ENCODE measurements around the gene PITRM1.
"Not testable (repeated sequence)": the region's sequence is repeated elsewhere in the genome, so short reads cannot be mapped to it uniquely, and the experiment has no call there.

The PITRM1 gene

DNA sequence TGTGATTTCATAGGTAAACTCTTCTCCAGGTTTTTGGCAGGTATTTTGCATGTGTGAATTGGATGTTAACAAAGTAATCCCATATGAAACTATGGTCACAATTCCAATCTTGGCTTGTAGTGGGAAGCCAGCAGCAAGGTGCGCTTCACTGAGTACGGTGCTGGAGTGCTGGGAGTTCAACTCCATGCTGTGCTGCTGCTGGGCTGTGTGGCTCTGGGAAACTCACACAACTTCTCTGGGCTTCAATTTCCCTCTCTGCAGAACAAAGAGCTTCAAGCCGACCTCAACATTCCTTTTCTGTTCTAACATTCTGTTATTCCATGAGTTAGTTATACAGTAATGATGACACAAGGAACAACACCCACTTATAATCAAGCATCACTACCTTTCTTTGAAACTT is 18.2 kb upstream of the PITRM1 start:
- Histone ChIP-seq H3K4me3 (ENCODE audit: low read depth, low read length) (no peak overlapping the region), H3K36me3 (replicated peaks) (no peaks in the 10 kb centered on the region), H3K27me3 (replicated peaks) (no peaks in the 10 kb centered on the region), H3K27ac (no peak overlapping the region)
- no peak for DNase-seq
- TF ChIP-seq, protein P1, sequence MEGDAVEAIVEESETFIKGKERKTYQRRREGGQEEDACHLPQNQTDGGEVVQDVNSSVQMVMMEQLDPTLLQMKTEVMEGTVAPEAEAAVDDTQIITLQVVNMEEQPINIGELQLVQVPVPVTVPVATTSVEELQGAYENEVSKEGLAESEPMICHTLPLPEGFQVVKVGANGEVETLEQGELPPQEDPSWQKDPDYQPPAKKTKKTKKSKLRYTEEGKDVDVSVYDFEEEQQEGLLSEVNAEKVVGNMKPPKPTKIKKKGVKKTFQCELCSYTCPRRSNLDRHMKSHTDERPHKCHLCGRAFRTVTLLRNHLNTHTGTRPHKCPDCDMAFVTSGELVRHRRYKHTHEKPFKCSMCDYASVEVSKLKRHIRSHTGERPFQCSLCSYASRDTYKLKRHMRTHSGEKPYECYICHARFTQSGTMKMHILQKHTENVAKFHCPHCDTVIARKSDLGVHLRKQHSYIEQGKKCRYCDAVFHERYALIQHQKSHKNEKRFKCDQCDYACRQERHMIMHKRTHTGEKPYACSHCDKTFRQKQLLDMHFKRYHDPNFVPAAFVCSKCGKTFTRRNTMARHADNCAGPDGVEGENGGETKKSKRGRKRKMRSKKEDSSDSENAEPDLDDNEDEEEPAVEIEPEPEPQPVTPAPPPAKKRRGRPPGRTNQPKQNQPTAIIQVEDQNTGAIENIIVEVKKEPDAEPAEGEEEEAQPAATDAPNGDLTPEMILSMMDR (IDR thresholded peaks at IDR 0.05; ENCODE audit: low read depth, low read length, missing control alignments) = no peak
- in situ Hi-C loops (cut with HindIII; ENCODE audit: low pct_ligation_motif_present, low sequenced_read_pairs) = no loop called here

DNA sequence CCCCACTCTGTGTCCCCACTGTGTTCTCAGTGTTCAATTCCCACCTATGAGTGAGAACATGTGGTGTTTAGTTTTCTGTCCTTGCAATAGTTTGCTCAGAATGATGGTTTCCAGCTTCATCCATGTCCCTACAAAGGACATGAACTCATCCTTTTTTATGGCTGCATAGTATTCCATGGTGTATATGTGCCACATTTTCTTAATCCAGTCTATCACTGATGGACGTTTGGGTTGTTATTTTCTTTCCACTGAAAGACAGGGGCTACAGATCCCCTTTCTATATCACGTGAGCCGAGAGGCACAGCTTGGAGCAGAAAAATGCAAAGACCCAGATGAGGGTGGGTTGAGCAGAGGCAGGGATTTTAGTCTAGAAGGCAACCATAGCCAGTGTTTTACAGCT is 14.6 kb upstream of the PITRM1 start:
- in situ Hi-C loops (cut with HindIII; ENCODE audit: low pct_ligation_motif_present, low sequenced_read_pairs); DNase-seq: not testable (repeated sequence)

GRCh38 chr10:3186368-3186767 is 13.8 kb upstream of the PITRM1 start:
- no peak overlapping the region for H3K27ac ChIP-seq
- TF ChIP-seq, protein P1 (IDR thresholded peaks at IDR 0.05; ENCODE audit: low read depth, low read length, missing control alignments) = no peak
- H3K4me3 ChIP-seq (ENCODE audit: low read depth, low read length) = no peak overlapping the region
- in situ Hi-C loops (cut with HindIII; ENCODE audit: low pct_ligation_motif_present, low sequenced_read_pairs) = no loop called here
- DNase-seq = no peak
- H3K27me3 ChIP-seq (replicated peaks) = no peaks in the 10 kb centered on the region
- no peaks in the 10 kb centered on the region for H3K36me3 ChIP-seq (replicated peaks)

More for the DNA sequence above, 14.6 kb upstream of the PITRM1 start:
- H3K36me3 ChIP-seq (replicated peaks); H3K27me3 ChIP-seq (replicated peaks); H3K4me3 ChIP-seq (ENCODE audit: low read depth, low read length); H3K27ac ChIP-seq: not testable (repeated sequence)

- Histone ChIP-seq H3K27me3 (replicated peaks) (no peaks in the 10 kb centered on the region), H3K36me3 (replicated peaks) (no peaks in the 10 kb centered on the region), H3K4me3 (ENCODE audit: low read depth, low read length) (no peak overlapping the region), H3K27ac (no peak overlapping the region)
- TF ChIP-seq, protein P1 (IDR thresholded peaks at IDR 0.05; ENCODE audit: low read depth, low read length, missing control alignments) = no peak
- DNase-seq = no peak
- in situ Hi-C loops (cut with HindIII; ENCODE audit: low pct_ligation_motif_present, low sequenced_read_pairs) = no loop called here
Measured at GRCh38 chr10:3185386-3185785, 12.8 kb upstream of the PITRM1 start.

DNA sequence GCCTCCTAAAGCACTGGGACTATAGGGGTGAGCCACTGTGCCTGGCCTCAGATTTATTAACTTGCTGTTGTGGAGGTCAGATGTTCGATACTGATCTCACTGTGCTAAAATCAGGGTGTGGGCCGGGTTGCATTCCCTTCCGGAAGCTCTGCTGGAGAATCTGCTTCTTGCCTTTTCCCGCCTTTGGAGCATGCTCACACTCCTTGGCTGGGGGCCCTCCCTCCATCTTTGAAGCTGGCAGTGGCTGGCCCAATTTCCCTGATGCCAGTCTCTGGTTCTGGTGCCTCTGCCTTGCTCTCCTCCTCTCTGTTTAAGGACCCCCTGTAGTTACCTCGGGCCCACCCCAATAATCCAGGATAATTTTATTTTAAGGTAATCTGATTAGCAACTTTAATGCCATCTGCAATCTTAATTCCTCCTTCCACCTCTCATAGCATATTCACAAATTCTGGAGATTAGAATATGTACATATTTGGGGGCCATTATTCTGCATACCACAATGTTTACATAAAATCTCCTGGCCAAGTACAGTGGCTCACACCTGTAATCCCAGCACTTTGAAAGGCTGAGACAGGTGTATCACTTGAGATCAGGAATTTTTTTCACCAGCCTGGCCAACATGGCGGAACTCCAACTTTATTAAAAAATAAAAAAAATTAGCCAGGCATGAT is 7.9 kb upstream of the PITRM1 start:
- no peak overlapping the region for H3K27ac ChIP-seq
- H3K4me3 ChIP-seq (ENCODE audit: low read depth, low read length) = no peak overlapping the region
- TF ChIP-seq, protein P1 (IDR thresholded peaks at IDR 0.05; ENCODE audit: low read depth, low read length, missing control alignments) = no peak
- H3K36me3 ChIP-seq (replicated peaks) = no peaks in the 10 kb centered on the region
- no peak for DNase-seq
- no peaks in the 10 kb centered on the region for H3K27me3 ChIP-seq (replicated peaks)
- in situ Hi-C loops (cut with HindIII; ENCODE audit: low pct_ligation_motif_present, low sequenced_read_pairs) = no loop called here

GRCh38 chr10:3179174-3179573 is 6.6 kb upstream of the PITRM1 start:
- Histone ChIP-seq H3K4me3 (ENCODE audit: low read depth, low read length) (no peak overlapping the region), H3K27me3 (replicated peaks) (no peaks in the 10 kb centered on the region), H3K27ac (no peak overlapping the region), H3K36me3 (replicated peaks) (no peaks in the 10 kb centered on the region)
- TF ChIP-seq, protein P1 (IDR thresholded peaks at IDR 0.05; ENCODE audit: low read depth, low read length, missing control alignments) = no peak
- DNase-seq = no peak
- in situ Hi-C loops (cut with HindIII; ENCODE audit: low pct_ligation_motif_present, low sequenced_read_pairs) = no loop called here
